Measurements from ENCODE around the gene DOCK7. TPM values are rescaled to one million over a fixed set of nuclear protein-coding genes. Genes with fewer than 3 reads are reported as not detected.
A peak's percentile ranks its signal among the peaks of the same experiment; 100 is the strongest.

Gene DOCK7
- total and polyA plus RNA-seq, 2 of the 13 experiments (the other 11 are each of a cell fraction or from before 2014, with no cell fraction given), result 45.7 to 67.2 TPM

DNA sequence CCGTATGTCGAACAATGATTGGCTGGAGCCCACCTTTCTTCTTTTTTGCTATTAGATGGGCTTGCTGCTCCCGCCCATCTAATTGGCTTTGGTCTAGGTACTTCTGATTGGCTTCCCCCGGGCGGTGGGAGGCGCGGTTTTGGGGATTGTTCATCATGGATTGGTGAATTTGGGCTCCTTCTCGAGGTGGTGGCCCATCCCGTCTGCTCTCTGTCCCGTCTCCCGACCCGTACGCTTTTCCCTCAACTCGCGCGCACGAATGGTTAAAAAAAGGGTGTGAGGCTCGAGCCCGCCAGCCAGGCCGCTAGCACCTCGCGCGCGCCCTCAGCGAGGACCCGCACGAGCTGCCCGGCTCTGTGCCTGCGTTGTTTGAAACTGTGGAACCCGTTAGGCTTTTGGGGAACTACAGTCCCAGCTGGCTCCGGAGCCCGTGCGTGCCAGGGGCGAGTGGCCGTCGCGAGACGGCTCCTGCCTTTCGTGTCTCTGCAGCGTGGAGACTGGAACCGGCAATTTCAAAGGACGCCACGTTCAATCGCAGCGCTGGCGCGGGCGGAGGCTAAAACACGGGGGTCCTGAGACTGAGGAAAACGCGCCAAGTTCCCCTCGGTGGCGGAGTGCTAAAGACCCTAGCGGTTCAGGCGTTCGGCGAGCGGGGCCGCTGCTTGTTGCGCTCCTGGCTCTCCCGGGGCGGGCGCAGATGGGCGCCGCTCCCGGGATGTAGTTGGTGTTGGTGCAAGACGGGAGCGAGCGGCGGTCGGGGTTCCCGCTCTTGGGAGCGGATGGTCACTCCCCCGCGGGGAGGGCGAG, 251.5 kb downstream of the DOCK7 start, which contains the start of gene USP1 (continued):
- TF ChIP-seq CREB1 (IDR thresholded peaks at IDR 0.05) (no peak; the same call in none of the 2 replicates), CREB1 (CRISPR knock-in tag; IDR thresholded peaks at IDR 0.05) (peak; percentile 83), ZNF225 (CRISPR knock-in tag; IDR thresholded peaks at IDR 0.05) (peak; percentile 35; the same call in 1 of the 2 replicates), MXD4 (CRISPR knock-in tag; IDR thresholded peaks at IDR 0.05) (0 out of 2 replicates have a peak, but pooled peaks have one; percentile 5), MIER2 (CRISPR knock-in tag; IDR thresholded peaks at IDR 0.05) (0 out of 2 replicates have a peak, but pooled peaks have one; percentile 41), SMAD1 (CRISPR knock-in tag; IDR thresholded peaks at IDR 0.05; ENCODE audit: borderline replicate concordance, low read depth) (peak; percentile 35; the same call in 1 of the 2 replicates), BCL6 (CRISPR knock-in tag; IDR thresholded peaks at IDR 0.05) (no peak), ZBTB4 (CRISPR knock-in tag; IDR thresholded peaks at IDR 0.05; ENCODE audit: borderline replicate concordance) (peak; percentile 65; the same call in 1 of the 2 replicates), NR2C2 (CRISPR knock-in tag; IDR thresholded peaks at IDR 0.05; ENCODE audit: borderline replicate concordance) (0 out of 2 replicates have a peak, but pooled peaks have one; percentile 26), GABPB1 (CRISPR knock-in tag; IDR thresholded peaks at IDR 0.05) (peak; percentile 30), TAF15 (IDR thresholded peaks at IDR 0.05; ENCODE audit: low read depth, low read length, poor library complexity, severe bottlenecking) (no peak), ZNF891 (CRISPR knock-in tag; IDR thresholded peaks at IDR 0.05) (peak; percentile 48; the same call in 1 of the 2 replicates), ZNF605 (CRISPR knock-in tag; IDR thresholded peaks at IDR 0.05) (peak; percentile 30; the same call in 1 of the 2 replicates), ZNF414 (CRISPR knock-in tag; IDR thresholded peaks at IDR 0.05) (peak; percentile 92), CHD2 (IDR thresholded peaks at IDR 0.05; ENCODE audit: low read depth, low read length) (0 out of 2 replicates have a peak, but pooled peaks have one; percentile 11), ZMAT3 (CRISPR knock-in tag; conservative IDR thresholded peaks at IDR 0.05) (peak; percentile 37; the same call in 1 of the 2 replicates)
- TF ChIP-seq, protein P1, sequence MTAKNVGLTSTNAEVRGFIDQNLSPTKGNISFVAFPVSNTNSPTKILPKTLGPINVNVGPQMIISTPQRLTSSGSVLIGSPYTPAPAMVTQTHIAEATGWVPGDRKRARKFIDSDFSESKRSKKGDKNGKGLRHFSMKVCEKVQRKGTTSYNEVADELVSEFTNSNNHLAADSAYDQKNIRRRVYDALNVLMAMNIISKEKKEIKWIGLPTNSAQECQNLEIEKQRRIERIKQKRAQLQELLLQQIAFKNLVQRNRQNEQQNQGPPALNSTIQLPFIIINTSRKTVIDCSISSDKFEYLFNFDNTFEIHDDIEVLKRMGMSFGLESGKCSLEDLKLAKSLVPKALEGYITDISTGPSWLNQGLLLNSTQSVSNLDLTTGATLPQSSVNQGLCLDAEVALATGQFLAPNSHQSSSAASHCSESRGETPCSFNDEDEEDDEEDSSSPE (CRISPR knock-in tag; IDR thresholded peaks at IDR 0.05), result peak; percentile 87
- TF ChIP-seq, protein P2, sequence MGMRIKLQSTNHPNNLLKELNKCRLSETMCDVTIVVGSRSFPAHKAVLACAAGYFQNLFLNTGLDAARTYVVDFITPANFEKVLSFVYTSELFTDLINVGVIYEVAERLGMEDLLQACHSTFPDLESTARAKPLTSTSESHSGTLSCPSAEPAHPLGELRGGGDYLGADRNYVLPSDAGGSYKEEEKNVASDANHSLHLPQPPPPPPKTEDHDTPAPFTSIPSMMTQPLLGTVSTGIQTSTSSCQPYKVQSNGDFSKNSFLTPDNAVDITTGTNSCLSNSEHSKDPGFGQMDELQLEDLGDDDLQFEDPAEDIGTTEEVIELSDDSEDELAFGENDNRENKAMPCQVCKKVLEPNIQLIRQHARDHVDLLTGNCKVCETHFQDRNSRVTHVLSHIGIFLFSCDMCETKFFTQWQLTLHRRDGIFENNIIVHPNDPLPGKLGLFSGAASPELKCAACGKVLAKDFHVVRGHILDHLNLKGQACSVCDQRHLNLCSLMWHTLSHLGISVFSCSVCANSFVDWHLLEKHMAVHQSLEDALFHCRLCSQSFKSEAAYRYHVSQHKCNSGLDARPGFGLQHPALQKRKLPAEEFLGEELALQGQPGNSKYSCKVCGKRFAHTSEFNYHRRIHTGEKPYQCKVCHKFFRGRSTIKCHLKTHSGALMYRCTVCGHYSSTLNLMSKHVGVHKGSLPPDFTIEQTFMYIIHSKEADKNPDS (CRISPR knock-in tag; IDR thresholded peaks at IDR 0.05), result peak; percentile 80; the same call in 1 of the 2 replicates
- TF ChIP-seq, protein P3, sequence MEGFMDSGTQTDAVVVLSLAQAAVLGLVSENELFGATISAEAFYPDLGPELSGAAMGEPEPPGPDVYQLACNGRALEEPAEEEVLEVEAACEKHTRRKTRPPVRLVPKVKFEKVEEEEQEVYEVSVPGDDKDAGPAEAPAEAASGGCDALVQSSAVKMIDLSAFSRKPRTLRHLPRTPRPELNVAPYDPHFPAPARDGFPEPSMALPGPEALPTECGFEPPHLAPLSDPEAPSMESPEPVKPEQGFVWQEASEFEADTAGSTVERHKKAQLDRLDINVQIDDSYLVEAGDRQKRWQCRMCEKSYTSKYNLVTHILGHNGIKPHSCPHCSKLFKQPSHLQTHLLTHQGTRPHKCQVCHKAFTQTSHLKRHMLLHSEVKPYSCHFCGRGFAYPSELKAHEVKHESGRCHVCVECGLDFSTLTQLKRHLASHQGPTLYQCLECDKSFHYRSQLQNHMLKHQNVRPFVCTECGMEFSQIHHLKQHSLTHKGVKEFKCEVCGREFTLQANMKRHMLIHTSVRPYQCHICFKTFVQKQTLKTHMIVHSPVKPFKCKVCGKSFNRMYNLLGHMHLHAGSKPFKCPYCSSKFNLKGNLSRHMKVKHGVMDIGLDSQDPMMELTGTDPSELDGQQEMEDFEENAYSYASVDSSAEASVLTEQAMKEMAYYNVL (CRISPR knock-in tag; IDR thresholded peaks at IDR 0.05; ENCODE audit: borderline replicate concordance), result peak; percentile 55; the same call in 1 of the 2 replicates

Data from HepG2 (cell line).